GM12878 (cell line): Measurements from ENCODE around the gene SF1. TPM values are rescaled to one million over a fixed set of nuclear protein-coding genes. Genes with fewer than 3 reads are reported as not detected.

Experiments used
- ATAC-seq: fragments of 200-7000 bp; cut with Tn5 transposase; 3 replicates; pipeline ENCODE4 v1.9.1; 2020; ENCODE audit warnings: mild to moderate bottlenecking, moderate library complexity
- BruUV-seq: library from RNA; stranded (reverse); fragments of 400-500 nt; replicated peaks from 2 replicates; lab custom pipeline; 2021; lab: Mats Ljungman, UMichigan
- CTCF ChIA-PET: fragments of 300-600 bp; sonication (Branson Sonifier 250); formaldehyde crosslinking; extraction: SDS; loops from one replicate; lab custom pipeline; 2021; ENCODE audit warnings: inconsistent platforms; lab: Yijun Ruan, JAX
- POLR2A ChIA-PET: fragments of 350-600 bp; formaldehyde crosslinking; extraction: SDS; loops from one replicate; lab custom pipeline; 2021; ENCODE audit warnings: inconsistent platforms; lab: Charles Lee
- RAD21 ChIA-PET: fragments of 300-600 bp; sonication (Branson Sonifier 250); formaldehyde crosslinking; loops from one replicate; lab custom pipeline; 2023; ENCODE audit warnings: antibody characterized with exemption; ENCODE audit not compliant: unreplicated experiment; lab: Charles Lee
- SMC1A ChIA-PET: fragments of 300-600 bp; sonication (Branson Sonifier 250); formaldehyde crosslinking; loops from one replicate; lab custom pipeline; 2023; ENCODE audit not compliant: unreplicated experiment, uncharacterized antibody; lab: Charles Lee
- DNase-seq: peaks from one replicate; pipeline ENCODE4 v3.0.0-alpha.2; 2011; ENCODE audit warnings: low read depth, low spot score
- FAIRE-seq: peaks from 3 replicates; lab custom pipeline; 2011; peaks lifted over from hg19 to GRCh38; lab: Jason Lieb, UNC
- H2AFZ ChIP-seq: 2 replicates; pipeline ENCODE4 v1.6.0; 2011; ENCODE audit warnings: low read depth, low read length, control low read depth; ENCODE audit not compliant: control insufficient read depth
- H3K27ac ChIP-seq: 2 replicates; pipeline ENCODE4 v1.5.1; 2011; ENCODE audit warnings: control low read depth; ENCODE audit not compliant: control insufficient read depth, insufficient read depth
- H3K27me3 ChIP-seq, 2 experiments: replicated peaks in 1 of 2; 2 replicates each; pipeline versions ENCODE4 v1.6.0 to v1.6.1; 2011; ENCODE audit warnings: low read length in 1 of 2; ENCODE audit not compliant: control insufficient read depth in 2 of 2, insufficient read depth in 2 of 2
- H3K36me3 ChIP-seq, 2 experiments: 2 replicates each; pipeline ENCODE4 v1.5.1; 2011; ENCODE audit warnings: low read length in 1 of 2; ENCODE audit not compliant: control insufficient read depth in 2 of 2, insufficient read depth in 2 of 2
- H3K4me1 ChIP-seq: 2 replicates; pipeline ENCODE4 v1.6.1; 2011; ENCODE audit warnings: mild to moderate bottlenecking, low read length, moderate library complexity, mixed read lengths; ENCODE audit not compliant: control insufficient read depth, insufficient read depth
- H3K4me2 ChIP-seq: 2 replicates; pipeline ENCODE4 v1.6.0; 2011; ENCODE audit warnings: control low read depth; ENCODE audit not compliant: control insufficient read depth, insufficient read depth
- H3K4me3 ChIP-seq: fragments of 200-600 bp; sonication (generic); 2 replicates; pipeline ENCODE4 v1.5.1; 2016
- H3K79me2 ChIP-seq: 2 replicates; pipeline ENCODE4 v1.6.0; 2011; ENCODE audit warnings: low read length; ENCODE audit not compliant: control insufficient read depth, insufficient read depth
- H3K9ac ChIP-seq: 2 replicates; pipeline ENCODE4 v1.8.0; 2011; ENCODE audit warnings: low read length, control low read depth, mixed read lengths; ENCODE audit not compliant: control insufficient read depth, insufficient read depth
- H3K9me3 ChIP-seq: replicated peaks from 3 replicates; pipeline ENCODE4 v1.5.1; 2011; ENCODE audit warnings: mild to moderate bottlenecking, low read length; ENCODE audit not compliant: control insufficient read depth, insufficient read depth
- H4K20me1 ChIP-seq: 2 replicates; pipeline ENCODE4 v1.6.0; 2011; ENCODE audit not compliant: control insufficient read depth, insufficient read depth
- FOS ChIP-seq: IDR thresholded peaks from 3 replicates; pipeline ENCODE4 v1.6.1; 2011; ENCODE audit warnings: borderline replicate concordance; ENCODE audit not compliant: insufficient read length; ENCODE audit errors: extremely low read depth
- KAT2A ChIP-seq: conservative IDR thresholded peaks from 2 replicates; pipeline ENCODE4 v1.6.1; 2011; ENCODE audit warnings: low read depth, low read length; ENCODE audit not compliant: control insufficient read depth
- RAD51 ChIP-seq: fragments of 450-650 bp; IDR thresholded peaks from 2 replicates; pipeline ENCODE4 v1.6.1; 2016; ENCODE audit warnings: moderate library complexity, mild to moderate bottlenecking, inconsistent platforms
- SKIL ChIP-seq: fragments of 450-650 bp; IDR thresholded peaks from 2 replicates; pipeline ENCODE4 v1.6.1; 2017; ENCODE audit warnings: mild to moderate bottlenecking, low read depth, inconsistent platforms; ENCODE audit not compliant: poor library complexity, severe bottlenecking
- ZBED1 ChIP-seq: IDR thresholded peaks from 2 replicates; pipeline ENCODE4 v1.6.1; 2016; ENCODE audit warnings: borderline replicate concordance
- ZNF687 ChIP-seq: fragments of 450-650 bp; IDR thresholded peaks from 2 replicates; pipeline ENCODE4 v1.6.1; 2017; ENCODE audit warnings: mild to moderate bottlenecking, moderate library complexity
- WGBS: methylation state at CpG from one replicate; pipeline ENCODE4 v1.1.6; 2016; ENCODE audit warnings: low lambda C conversion rate; ENCODE audit not compliant: insufficient replicate concordance, insufficient coverage; ENCODE audit errors: missing lambda C conversion rate; 5-methylcytosine and 5-hydroxymethylcytosine counted together
- in situ Hi-C: fragments of 300-500 bp; cut with MboI; formaldehyde crosslinking; loops from 9 replicates; pipeline ENCODE4 v1.14.3; 2018; ENCODE audit warnings: mixed read lengths
- intact Hi-C: fragments of 100-400 bp; cut with micrococcal nuclease; formaldehyde crosslinking; loops from one replicate; pipeline ENCODE4 v1.14.2; 2022; ENCODE audit not compliant: unreplicated experiment
- polyA plus RNA-seq, 11 experiments: library from polyadenylated mRNA; depleted of rRNA in 4 of 11; unstranded in 6 of 11; stranded (reverse) in 5 of 11; fragments of >200 nt; fragmentation: Nextera tagmentation in 4 of 11; fragmentation: Illumina TruSeq in 1 of 11; extraction: Ambion mirVana in 4 of 11; extraction: Trizol in 1 of 11; gene quantifications; 1 replicate in 1 of 11; 2 replicates in 10 of 11; pipeline versions ENCODE4 v1.2.1 to v1.2.3, GENCODE V29; 2011 to 2016; ENCODE audit warnings: inconsistent platforms in 2 of 11, missing spikeins in 2 of 11, low read depth in 1 of 11
- total RNA-seq, 4 experiments: library from RNA; depleted of rRNA in 3 of 4; stranded (reverse); fragments of >200 nt in 3 of 4; fragmentation: Illumina TruSeq in 1 of 4; extraction: Trizol in 1 of 4; gene quantifications; 2 replicates each; pipeline versions ENCODE4 v1.2.1 to v1.2.3, GENCODE V29; 2013 to 2021

SF1 gene
- total and polyA plus RNA-seq, 10 of the 15 experiments (the other 5 are each of a cell fraction or from before 2014, with no cell fraction given), result 13.6 to 337 (median 103) TPM

GRCh38 chr11:64796757-64797541 lies 18.6 kb upstream of the SF1 start:
- TF ChIP-seq SKIL, result no peak
- intact Hi-C loops, result no loop called here

GRCh38 chr11:64796047-64796756 lies 17.9 kb upstream of the SF1 start:
- intact Hi-C loops, result no loop called here
- Histone ChIP-seq H3K27ac (no peak overlapping the region), H3K9ac (no peak overlapping the region), H4K20me1 (no peaks in the 10 kb centered on the region), H3K27me3 (no peaks in the 10 kb centered on the region), H3K79me2 (peaks cover 8% of the 10 kb centered on the region), H2AFZ (no peak overlapping the region), H3K4me2 (no peak overlapping the region), H3K4me1 (peaks cover 22% of the 10 kb centered on the region), H3K9me3 (no peaks in the 10 kb centered on the region), H3K4me3 (no peak overlapping the region), H3K36me3 (peaks cover 6 to 16% of the 10 kb centered on the region in 2 experiments; a peak in 3 of 4 replicates)
- in situ Hi-C loops, result no loop called here
- FAIRE-seq, result no peak
- CTCF ChIA-PET, result no interaction called here
- POLR2A ChIA-PET, result interaction anchor here (1.5 kb wide), 1 partner anchor 13 kb away, joined by 4 read pairs; no protein-coding TSS in a partner anchor
- ATAC-seq, result no peak
- BruUV-seq, result no TSS peak
- DNase-seq, result no peak
- 90% methylated on average over 19 of the region's 19 CpGs for WGBS
- RAD21 ChIA-PET, result no interaction called here
- SMC1A ChIA-PET, result no interaction called here
- TF ChIP-seq FOS (no peak), ZNF687 (no peak), ZBED1 (no peak), KAT2A (no peak), RAD51 (no peak)

More at GRCh38 chr11:64796757-64797541, 18.6 kb upstream of the SF1 start:
- ChIA-PET POLR2A (no interaction called here), RAD21 (no interaction called here), CTCF (no interaction called here), SMC1A (no interaction called here)
- Histone ChIP-seq H2AFZ (no peak overlapping the region), H3K4me3 (no peak overlapping the region), H4K20me1 (no peaks in the 10 kb centered on the region), H3K27ac (no peak overlapping the region), H3K36me3 (peaks cover 6 to 16% of the 10 kb centered on the region in 2 experiments; a peak in 3 of 4 replicates), H3K4me1 (peaks cover 30% of the 10 kb centered on the region), H3K4me2 (no peak overlapping the region), H3K27me3 (no peaks in the 10 kb centered on the region), H3K9ac (no peak overlapping the region), H3K9me3 (no peaks in the 10 kb centered on the region), H3K79me2 (peaks cover 16% of the 10 kb centered on the region)
- WGBS, result 91% methylated on average over 19 of the region's 19 CpGs
- DNase-seq (no peak), ATAC-seq (no peak), FAIRE-seq (no peak)
- in situ Hi-C loops, result no loop called here
- BruUV-seq, result no TSS peak
